ENCODE results near the gene ING2. TPM values are rescaled to one million over a fixed set of nuclear protein-coding genes. Genes with fewer than 3 reads are reported as not detected.

ING2 gene
- total RNA-seq, 1 donor from 2014 or later, result 13.6 TPM

DNA sequence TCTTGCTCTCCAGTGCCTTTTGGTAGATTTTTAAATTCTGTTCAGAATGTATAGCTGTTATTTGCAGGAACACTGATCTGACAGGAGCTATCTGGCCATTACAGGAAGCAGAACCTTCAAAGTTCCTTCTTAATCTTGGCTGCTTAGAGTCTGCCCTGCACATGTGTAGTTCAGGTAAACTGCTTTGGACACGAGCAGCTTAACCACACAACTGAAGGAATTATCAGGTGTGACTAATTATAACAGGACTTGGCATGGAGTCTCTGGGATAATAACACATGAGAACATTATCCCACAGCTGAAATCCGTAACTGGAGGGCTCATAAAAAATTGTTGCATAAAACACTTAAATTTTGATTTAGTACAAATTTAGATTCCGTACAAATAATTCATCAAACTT is 11.6 kb upstream of the ING2 start:
- no peak for DNase-seq (ENCODE audit: low spot score)
- no peak for ATAC-seq
- intact Hi-C loops (cut with DNase I), result no loop called here

- DNase-seq (ENCODE audit: low spot score), result no peak
- intact Hi-C loops (cut with DNase I), result no loop called here
These were observed 9.7 kb upstream of the ING2 start for GRCh38 chr4:183495184-183495583.

DNA sequence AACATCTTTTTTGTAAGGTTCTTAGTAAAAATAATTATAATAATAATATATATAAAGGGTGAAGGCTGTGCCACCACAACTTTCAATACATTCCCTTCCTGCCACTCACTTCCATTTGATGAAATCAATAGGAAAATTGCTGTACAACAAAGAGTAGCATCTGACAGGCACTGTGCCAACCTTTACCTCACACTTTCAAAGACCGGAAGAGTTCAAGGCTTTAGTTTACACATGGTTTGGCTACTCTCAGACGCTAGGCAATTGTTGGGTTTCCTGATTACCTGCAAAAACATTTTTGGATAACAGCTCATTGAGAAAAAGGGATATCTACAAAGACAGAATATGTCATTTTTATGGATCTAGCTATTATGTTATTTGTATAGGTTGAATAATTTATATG is 5.5 kb upstream of the ING2 start:
- ATAC-seq (no peak), DNase-seq (ENCODE audit: low spot score) (no peak)
- intact Hi-C loops (cut with DNase I), result no loop called here

More at GRCh38 chr4:183495184-183495583, 9.7 kb upstream of the ING2 start:
- no peak for ATAC-seq

DNA sequence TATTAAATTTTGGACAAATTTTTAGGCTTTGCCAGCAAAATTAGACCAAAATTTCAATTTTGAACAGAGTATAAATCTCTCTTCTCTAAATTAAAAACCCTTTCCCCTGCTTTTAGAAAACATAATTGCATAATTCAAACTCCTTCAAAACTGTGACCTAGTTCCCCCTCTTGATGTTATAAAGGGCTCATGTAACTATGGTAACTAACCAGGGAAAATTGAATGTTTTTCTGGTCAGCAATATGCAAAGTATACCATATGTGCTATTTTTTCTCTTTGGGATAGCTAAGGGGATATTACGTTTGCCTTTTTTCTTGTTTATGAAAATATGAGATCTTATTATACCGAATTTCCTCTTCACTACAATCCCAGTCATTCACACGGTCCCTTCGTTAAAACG is 5.1 kb upstream of the ING2 start:
- DNase-seq (ENCODE audit: low spot score) (no peak), ATAC-seq (no peak)
- intact Hi-C loops (cut with DNase I), result loop anchor here (10.0 kb wide), 1 partner anchor 165 kb away; no protein-coding TSS in a partner anchor

DNA sequence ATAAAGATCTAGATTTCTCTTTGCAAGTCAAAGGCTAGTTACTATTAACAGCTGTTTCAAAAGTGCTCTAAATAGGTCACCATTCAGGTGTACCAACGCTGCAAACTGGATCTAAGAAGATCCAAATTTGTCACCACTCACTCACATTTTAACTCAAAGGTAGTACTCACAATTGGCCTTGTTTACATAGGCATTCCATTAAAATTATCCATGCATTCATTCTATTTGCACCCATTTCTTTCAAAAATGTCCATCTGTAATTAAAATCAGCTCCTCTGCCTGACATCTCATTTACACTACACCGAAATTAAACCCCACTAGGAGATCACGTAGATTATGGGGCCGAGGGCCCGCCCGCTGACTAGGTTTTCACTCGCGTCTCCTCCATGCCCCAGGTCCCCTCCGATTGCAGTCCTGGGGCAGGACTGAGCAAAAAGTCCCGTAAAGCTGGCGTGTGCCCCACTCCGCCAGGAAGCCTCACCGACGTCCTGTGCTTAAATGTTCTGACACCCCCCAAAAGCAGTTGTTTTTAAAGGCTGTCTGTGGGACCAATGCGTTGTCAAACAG is 1.3 kb upstream of the ING2 start:
- DNase-seq (ENCODE audit: low spot score) (no peak), ATAC-seq (no peak)
- intact Hi-C loops (cut with DNase I), result loop anchor here (10.0 kb wide), 1 partner anchor 161 kb away; no protein-coding TSS in a partner anchor

- ATAC-seq, result peak; percentile 97
- intact Hi-C loops (cut with DNase I), result loop anchor here (10.0 kb wide), 1 partner anchor 161 kb away; no protein-coding TSS in a partner anchor
- DNase-seq (ENCODE audit: low spot score), result peak; percentile 99
These were observed 561 bp upstream of the ING2 start for GRCh38 chr4:183504064-183504929.

DNA sequence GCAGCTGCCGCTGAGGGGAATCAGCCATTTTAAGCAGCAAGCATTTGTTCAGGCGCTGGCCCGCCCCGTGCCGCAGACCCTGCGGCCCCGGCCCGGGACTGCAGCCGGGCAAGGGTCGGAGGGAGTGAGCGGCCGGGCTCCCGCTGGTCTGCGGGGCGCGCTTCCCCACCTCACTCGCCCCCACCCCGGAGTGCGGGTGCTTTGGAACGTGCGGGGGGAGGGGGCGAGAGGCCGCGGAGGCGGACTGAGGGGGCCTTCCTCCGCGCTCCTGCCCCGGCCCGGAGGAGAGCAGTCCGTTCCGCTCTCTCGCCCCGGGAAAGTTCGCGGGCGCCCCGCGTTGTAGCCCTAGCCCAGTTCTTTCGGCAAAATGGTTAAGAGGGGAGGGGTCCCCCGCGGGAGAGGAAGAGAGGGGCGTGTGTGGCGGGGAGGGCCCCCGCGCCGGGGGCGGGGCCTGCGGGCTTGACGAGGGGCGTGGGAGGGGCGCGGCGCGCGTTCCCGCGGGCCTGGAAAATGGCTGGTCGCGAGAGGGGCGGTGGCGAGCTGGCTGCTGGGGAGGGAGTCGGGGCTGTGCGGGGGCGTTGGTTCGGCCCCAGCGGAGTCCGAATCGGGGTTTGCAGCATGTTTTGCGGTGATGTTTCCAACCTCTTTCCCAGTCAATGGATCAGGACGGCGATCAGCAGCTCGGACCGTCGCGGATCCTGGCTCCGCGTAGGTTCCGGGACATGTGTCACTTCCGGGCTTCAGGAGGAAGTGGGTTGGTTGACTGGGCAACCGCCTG is 942 bp downstream of the ING2 start:
- DNase-seq (ENCODE audit: low spot score) (peak; percentile 92), ATAC-seq (peak; percentile 73)
- intact Hi-C loops (cut with DNase I), result loop anchor here (10.0 kb wide), 1 partner anchor 159 kb away; no protein-coding TSS in a partner anchor

GRCh38 chr4:183506389-183506735 is 1.5 kb downstream of the ING2 start:
- DNase-seq (ENCODE audit: low spot score), result no peak
- intact Hi-C loops (cut with DNase I), result loop anchor here (10.0 kb wide), 1 partner anchor 158 kb away; no protein-coding TSS in a partner anchor
- no peak for ATAC-seq

DNA sequence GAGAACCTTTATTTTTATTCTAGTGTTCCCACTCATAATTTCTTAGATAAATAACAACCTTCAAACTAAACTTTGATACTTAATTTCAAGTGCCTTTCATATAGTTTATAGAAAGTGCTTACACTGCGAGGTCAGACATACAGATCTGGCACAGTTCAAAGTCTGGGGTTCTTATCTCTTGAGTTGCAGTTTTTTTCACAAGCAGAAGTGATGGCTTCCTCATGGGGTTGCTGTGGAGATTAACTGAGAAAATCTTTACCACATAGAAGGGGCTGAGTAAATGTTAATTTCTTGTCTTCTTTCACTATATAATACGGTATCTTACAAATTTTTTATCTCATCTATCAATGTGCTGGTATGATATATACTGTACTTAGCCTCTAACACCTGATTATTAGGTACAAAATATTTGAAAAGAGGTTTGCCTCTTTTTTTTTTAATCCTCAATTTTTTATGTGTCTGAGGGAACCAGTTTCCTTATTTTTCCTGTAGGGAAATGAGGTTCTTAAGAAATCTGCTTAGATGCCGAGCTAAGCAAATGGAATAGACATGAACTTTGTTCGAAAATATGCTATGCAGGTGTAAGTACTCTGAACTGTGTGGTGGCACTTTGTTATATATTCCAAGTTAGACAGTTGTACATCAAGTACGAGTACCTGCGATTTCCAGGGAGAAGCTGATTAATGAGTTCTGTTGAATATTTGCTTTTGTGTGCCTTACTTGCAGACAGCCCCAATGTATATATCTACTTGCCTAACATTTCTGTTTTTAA is 3.3 kb downstream of the ING2 start:
- intact Hi-C loops (cut with DNase I), result loop anchor here (10.0 kb wide), 1 partner anchor 157 kb away; no protein-coding TSS in a partner anchor
- no peak for DNase-seq (ENCODE audit: low spot score)
- ATAC-seq, result no peak

DNA sequence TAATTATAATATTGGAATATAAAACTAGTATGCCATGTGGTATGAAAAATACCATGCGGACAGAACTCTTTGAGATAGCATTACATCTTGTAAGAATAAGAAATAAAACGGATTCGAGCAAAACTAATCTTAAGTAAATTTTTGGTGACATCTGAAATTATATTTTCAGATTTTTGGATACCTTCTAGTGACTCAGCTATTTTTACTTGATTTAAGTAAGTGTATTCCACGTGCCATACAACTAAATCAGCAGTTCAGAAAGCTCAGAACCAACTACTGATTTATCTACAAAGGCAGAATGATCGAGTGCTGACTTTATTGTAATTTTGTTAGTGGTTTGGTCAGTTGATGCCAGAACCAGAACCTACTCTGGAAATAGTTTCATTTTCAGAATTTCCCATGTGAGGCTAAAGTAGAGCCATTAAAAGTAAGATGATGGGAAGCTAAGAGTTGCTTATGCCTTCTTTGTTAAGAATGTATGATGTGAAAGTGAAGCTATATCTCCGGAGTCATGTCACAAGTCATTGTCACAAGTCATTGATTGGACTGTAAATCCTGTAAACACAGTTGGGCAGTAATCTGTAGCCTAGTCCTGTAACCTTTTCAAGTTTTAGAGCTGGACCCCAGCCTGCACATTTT is 4.0 kb downstream of the ING2 start:
- ATAC-seq (no peak), DNase-seq (ENCODE audit: low spot score) (no peak)
- intact Hi-C loops (cut with DNase I), result loop anchor here (10.0 kb wide), 1 partner anchor 156 kb away; no protein-coding TSS in a partner anchor

GRCh38 chr4:183515411-183515810 is 10.6 kb downstream of the ING2 start:
- intact Hi-C loops (cut with DNase I), result no loop called here
- ATAC-seq, result no peak
- DNase-seq (ENCODE audit: low spot score), result no peak

DNA sequence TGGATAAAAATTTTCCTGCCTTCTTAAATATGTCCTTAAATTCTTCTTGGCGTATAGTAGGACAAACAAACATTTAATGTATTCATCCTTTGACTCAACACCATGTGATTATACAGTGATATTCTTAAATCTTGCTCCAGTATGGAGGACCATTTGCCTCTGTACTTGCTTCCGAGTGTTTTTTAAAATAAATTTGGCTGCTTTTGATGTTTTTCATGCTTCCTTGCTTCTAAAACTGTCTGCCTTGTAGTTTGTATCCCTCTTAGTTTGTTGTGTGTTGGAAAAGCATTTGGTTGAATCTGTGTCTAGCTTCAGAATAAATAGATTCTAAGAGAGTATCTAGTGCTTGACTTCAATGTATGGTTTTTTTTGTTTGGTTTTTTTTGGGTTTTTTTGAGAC is 12.3 kb downstream of the ING2 start:
- intact Hi-C loops (cut with DNase I), result no loop called here
- ATAC-seq (no peak), DNase-seq (ENCODE audit: low spot score) (no peak)

DNA sequence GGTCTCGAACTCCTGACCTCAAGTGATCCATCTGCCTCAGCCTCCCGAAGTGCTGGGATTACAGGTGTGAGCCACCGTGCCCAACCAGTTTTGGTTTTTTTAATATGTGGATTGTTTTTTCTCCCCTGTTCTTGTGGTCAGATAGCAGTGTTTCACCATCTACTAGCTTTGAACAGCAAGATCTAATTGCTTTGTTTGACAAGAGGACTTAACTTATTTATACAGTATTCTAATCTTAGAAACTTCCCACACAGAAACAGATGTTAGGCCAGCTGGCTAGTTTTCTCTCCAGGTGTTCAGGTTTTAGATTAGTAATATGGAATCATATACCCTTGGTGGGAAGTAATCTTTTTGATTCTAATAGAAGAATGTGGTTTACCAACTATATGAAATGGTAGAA is 12.9 kb downstream of the ING2 start:
- DNase-seq (ENCODE audit: low spot score) (no peak), ATAC-seq (no peak)
- intact Hi-C loops (cut with DNase I), result no loop called here

GRCh38 chr4:183522821-183523220 is 18.0 kb downstream of the ING2 start:
- intact Hi-C loops (cut with DNase I), result no loop called here
- no peak for ATAC-seq

DNA sequence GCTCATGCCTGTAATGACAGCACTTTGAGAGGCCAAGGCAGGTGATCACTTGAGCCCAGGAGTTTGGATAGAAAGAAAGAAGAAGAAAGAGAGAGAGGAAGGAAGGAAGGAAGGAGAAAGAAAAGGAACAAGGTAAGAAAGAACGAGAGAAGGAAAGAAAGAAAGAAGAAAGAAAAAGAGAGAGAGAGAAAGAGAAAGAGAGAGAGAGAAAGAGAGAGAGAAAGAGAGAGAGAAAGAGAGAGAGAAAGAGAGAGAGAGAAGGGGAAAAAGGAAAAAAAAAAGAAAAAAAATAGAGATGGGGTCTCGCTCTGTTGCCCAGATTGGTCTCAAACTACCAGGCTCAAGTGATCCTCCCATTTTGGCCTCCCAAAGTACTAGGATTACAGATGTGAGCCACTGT is 22.5 kb downstream of the ING2 start:
- DNase-seq (ENCODE audit: low spot score), result no peak
- no peak for ATAC-seq
- intact Hi-C loops (cut with DNase I), result no loop called here

More at GRCh38 chr4:183522821-183523220, 18.0 kb downstream of the ING2 start:
- no peak for DNase-seq (ENCODE audit: low spot score)

GRCh38 chr4:183532821-183533220 is 28.0 kb downstream of the ING2 start:
- DNase-seq (ENCODE audit: low spot score) (no peak), ATAC-seq (no peak)
- intact Hi-C loops (cut with DNase I), result no loop called here

DNA sequence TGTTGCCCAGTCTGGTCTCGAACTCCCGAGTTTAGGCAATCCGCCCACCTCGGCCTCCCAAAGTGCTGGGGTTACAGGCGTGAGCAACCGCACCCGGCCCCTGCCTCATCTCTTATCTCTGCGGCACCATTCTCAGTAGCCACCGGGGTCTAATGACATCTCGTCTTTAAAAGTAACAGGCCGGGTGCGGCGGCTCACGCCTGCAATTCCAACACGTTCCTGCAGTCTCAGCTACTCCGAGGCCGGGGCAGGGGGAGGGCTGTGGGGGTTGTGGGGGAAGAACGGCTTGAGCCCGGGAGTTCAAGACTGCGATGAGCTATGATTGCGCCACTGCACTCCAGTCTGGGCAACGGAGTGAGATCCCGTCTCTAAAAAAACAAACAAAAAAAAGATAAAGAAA is 28.8 kb downstream of the ING2 start:
- peak; percentile 63 for ATAC-seq
- no peak for DNase-seq (ENCODE audit: low spot score)
- intact Hi-C loops (cut with DNase I), result no loop called here

GRCh38 chr4:183540410-183541009 is 35.7 kb downstream of the ING2 start:
- peak; percentile 58 for ATAC-seq
- intact Hi-C loops (cut with DNase I), result no loop called here
- no peak for DNase-seq (ENCODE audit: low spot score)
